Muscle of leg (tissue), 11 donors: ENCODE measurements around the gene GJD3. TPM values are rescaled to one million over a fixed set of nuclear protein-coding genes. Genes with fewer than 3 reads are reported as not detected.

Source experiments
- DNase-seq: peaks from one replicate; pipeline ENCODE4 v3.0.0; 2013
- H3K27ac ChIP-seq: one replicate; pipeline ENCODE4 v1.5.1; 2013; ENCODE audit warnings: mild to moderate bottlenecking, low read length, control low read depth
- H3K27me3 ChIP-seq: one replicate; pipeline ENCODE4 v1.6.1; 2013; ENCODE audit warnings: low read length; ENCODE audit not compliant: control insufficient read depth, insufficient read depth
- H3K36me3 ChIP-seq: one replicate; pipeline ENCODE4 v1.6.1; 2013; ENCODE audit warnings: low read length; ENCODE audit not compliant: control insufficient read depth, insufficient read depth
- H3K4me1 ChIP-seq: one replicate; pipeline ENCODE4 v1.6.1; 2013; ENCODE audit warnings: low read length; ENCODE audit not compliant: control insufficient read depth, insufficient read depth
- H3K4me3 ChIP-seq: one replicate; pipeline ENCODE4 v1.5.1; 2013; ENCODE audit warnings: low read length, control low read depth
- H3K9me3 ChIP-seq: replicated peaks from 2 replicates; pipeline ENCODE4 v1.6.1; 2013; ENCODE audit warnings: low read depth, low read length; ENCODE audit not compliant: control insufficient read depth
- WGBS: methylation state at CpG from one replicate; pipeline ENCODE4 v1.1.5; 2013; ENCODE audit warnings: missing lambda C conversion rate; ENCODE audit not compliant: insufficient coverage; 5-methylcytosine and 5-hydroxymethylcytosine counted together
- polyA plus RNA-seq, 8 donors: library from polyadenylated mRNA; unstranded; fragments of 120-200 nt; gene quantifications; one replicate each; pipeline versions ENCODE4 v1.2.1 to v1.2.3, GENCODE V29; 2013; ENCODE audit warnings: inconsistent platforms in 1 of 8, low replicate concordance in 1 of 8; ENCODE audit not compliant: insufficient read length in 8 of 8, insufficient read depth in 1 of 8
- total RNA-seq: library from RNA; stranded (reverse); fragments of 120-200 nt; gene quantifications from one replicate; pipeline ENCODE4 v1.2.4, GENCODE V29; 2013

The GJD3 gene
- total and polyA plus RNA-seq, 9 donors, result 0.17 to 0.87 (median 0.27) TPM; not detected in 1

DNA sequence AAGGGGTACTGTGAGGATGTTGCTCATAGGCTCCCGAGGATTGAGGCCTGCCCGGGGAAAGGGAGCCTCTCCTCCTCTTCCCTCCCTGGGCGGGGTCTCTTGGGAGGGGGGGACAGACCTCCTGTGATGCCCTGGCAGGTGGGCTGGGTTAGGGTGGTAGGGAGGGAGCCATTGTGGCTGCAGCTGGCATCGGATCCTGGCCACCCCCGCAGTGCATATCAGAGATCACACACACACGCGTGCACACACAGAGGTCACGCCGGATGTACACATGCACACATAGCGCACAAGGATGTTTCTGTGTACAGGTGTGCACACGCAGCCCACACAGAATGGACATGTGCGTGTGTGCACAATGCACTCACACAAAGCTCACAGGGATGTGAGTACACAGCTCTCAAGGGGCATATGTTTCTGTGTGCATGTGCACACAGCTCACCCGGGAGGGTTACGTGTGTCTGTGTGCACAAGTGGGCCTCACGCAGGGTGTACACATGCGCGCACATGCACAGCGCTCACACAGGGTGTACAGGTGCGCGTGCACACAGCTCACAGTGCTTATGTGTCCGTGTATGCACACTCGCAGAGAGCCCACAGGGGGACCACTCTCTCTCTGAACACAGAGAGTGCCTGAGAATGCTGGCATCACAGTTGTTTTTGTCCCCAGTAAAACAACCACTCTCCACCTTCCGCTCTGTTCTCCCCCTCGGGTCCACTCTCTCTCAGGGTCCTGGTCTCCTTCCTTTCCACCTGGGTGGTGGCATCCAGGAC is 2.4 kb downstream of the GJD3 start:
- H3K27ac ChIP-seq, result no peak overlapping the region
- DNase-seq, result no peak

DNA sequence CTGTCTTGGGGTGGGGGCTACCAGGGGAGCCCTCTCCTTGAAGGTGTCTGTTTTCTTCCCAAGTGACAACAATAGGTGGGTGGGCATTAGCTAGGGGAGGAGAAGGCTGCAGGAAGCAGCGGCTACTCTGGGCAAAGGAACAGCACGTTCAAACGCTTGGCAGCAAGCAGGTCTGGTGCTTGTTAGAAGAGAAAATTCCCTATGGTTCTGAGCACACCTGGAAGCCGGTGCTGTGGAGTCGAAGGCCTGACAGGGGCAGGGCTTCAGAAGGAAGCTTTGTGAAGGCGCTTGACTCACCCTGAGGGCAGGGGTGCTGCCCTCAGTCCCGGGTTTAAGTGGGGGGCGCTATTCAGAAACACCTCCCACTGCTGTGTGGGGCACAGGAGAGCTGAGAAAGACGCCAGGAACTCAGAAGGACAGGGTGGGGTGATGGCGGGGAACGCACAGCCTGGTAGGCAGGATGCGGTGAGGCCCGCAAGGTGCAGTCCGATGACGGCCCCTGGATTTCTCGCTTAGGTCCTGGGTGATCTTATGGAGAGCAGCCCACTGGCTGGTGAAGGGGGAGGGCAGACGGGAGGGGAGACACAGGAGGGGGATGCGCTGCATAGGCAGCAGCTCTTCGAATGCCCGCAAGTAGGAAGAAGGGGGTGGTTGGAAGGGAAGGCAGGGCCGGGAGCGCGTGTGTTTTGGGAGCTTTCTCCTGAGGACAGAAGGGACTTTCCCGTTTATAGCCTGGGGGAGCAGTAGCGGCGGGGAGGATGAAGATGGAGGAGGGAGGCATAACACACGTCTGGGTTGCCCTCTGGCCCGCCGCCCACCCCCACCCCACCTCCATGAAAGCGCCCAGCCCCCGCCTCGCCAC is 3.2 kb downstream of the GJD3 start:
- no peak overlapping the region for H3K27ac ChIP-seq
- no peaks in the 10 kb centered on the region for H3K9me3 ChIP-seq
- WGBS, result 53% methylated on average over 23 of the region's 32 CpGs
- H3K27me3 ChIP-seq, result peaks cover 37% of the 10 kb centered on the region
- H3K4me3 ChIP-seq, result no peak overlapping the region
- H3K36me3 ChIP-seq, result peaks cover 11% of the 10 kb centered on the region
- DNase-seq, result no peak
- H3K4me1 ChIP-seq, result peaks cover 33% of the 10 kb centered on the region

More for the DNA sequence above, 2.4 kb downstream of the GJD3 start:
- Histone ChIP-seq H3K36me3 (peaks cover 4% of the 10 kb centered on the region), H3K27me3 (peaks cover 37% of the 10 kb centered on the region), H3K4me3 (peak overlapping the region; percentile 33), H3K4me1 (peaks cover 28% of the 10 kb centered on the region), H3K9me3 (no peaks in the 10 kb centered on the region)
- WGBS, result 68% methylated on average over 21 of the region's 24 CpGs

DNA sequence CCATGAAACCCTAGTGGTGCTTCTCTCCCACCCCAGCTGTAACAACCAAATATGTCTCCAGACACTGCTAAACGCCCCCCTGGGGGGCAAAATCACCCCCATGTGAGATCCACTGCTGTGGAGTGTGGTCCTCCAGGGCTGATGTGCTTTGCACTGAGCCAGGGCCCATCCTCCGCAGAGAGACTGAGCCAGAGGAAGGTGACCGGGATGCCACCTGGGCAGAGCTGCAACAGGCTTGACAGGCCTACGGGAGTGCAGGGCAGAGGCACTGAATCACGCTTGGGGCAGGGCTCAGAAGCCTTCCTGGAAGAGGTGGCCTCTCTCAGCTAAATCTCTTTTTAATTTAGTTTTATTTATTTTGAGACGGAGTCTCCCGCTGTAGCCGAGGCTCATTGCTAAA is 4.4 kb downstream of the GJD3 start:
- peaks cover 24% of the 10 kb centered on the region for H3K36me3 ChIP-seq
- no peaks in the 10 kb centered on the region for H3K9me3 ChIP-seq
- peaks cover 45% of the 10 kb centered on the region for H3K4me1 ChIP-seq
- H3K27me3 ChIP-seq, result peaks cover 37% of the 10 kb centered on the region
- H3K27ac ChIP-seq, result no peak overlapping the region
- no peak for DNase-seq
- H3K4me3 ChIP-seq, result no peak overlapping the region
- WGBS, result 85% methylated on average over 4 of the region's 8 CpGs

DNA sequence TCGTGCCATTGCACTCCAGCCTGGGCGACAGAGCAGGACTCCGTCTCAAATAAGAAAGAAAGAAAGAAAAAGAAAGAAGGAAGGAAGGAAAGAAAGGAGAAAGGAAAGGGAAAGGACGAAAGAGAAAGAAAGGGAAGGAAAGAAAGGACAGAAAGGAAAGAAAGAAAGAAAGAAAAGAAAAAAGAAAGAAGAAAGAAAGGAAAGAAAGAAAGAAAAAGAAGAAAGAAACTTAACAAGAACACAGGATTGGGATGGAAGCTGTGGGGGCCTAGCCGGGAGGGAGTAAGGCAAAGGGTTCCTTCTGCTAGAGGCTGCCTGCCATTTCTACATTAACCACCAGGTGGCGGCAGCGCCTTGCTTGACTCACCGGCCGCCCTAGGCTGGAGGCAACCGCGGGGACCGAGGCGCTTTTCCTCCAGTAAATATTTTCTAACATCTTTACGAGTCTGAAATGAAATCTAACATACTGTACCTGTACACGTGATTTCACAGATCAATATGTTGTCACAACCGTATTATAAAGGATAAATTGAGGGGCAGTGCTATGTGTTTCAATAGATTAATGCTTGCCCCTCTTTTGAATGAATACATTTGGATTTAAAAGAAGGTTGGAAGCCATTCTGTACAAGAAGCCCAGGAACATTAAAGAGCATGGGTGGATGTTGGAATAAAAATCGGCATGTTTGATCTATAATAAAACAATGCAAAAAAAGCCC is 6.1 kb downstream of the GJD3 start:
- Histone ChIP-seq H3K4me1 (peaks cover 45% of the 10 kb centered on the region), H3K27ac (no peak overlapping the region), H3K36me3 (peaks cover 40% of the 10 kb centered on the region), H3K27me3 (peaks cover 23% of the 10 kb centered on the region), H3K9me3 (no peaks in the 10 kb centered on the region), H3K4me3 (no peak overlapping the region)
- 31% methylated on average over 4 of the region's 17 CpGs for WGBS
- peak; percentile 94 for DNase-seq

DNA sequence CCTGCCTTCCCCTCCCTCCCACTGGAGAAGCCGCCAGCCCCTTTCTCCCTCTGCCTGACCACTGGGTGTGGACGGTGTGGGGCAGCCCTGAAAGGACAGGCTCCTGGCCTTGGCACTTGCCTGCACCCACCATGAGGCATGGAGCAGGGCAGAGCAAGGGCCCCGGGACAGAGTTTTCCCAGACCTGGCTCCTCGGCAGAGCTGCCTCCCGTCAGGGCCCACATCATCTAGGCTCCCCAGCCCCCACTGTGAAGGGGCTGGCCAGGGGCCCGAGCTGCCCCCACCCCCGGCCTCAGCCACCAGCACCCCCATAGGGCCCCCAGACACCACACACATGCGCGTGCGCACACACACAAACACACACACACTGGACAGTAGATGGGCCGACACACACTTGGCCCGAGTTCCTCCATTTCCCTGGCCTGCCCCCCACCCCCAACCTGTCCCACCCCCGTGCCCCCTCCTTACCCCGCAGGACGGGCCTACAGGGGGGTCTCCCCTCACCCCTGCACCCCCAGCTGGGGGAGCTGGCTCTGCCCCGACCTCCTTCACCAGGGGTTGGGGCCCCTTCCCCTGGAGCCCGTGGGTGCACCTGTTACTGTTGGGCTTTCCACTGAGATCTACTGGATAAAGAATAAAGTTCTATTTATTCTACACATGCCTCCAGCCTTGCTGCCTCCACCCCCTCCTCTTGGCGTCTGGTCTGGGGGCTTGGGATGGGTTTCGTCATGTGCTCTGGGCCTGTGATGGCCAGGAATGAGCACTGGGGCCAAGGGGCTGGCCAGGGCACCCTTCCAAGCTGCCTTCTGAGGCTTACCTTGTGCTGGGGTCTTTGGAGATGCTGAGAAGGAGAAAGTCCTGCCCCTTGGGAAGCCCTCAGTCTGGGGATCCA is 7.3 kb downstream of the GJD3 start:
- Histone ChIP-seq H3K27me3 (peaks cover 18% of the 10 kb centered on the region), H3K9me3 (no peaks in the 10 kb centered on the region), H3K27ac (peak overlapping the region; percentile 71), H3K36me3 (peaks cover 52% of the 10 kb centered on the region), H3K4me3 (no peak overlapping the region), H3K4me1 (peaks cover 47% of the 10 kb centered on the region)
- WGBS, result 22% methylated on average over 4 of the region's 19 CpGs
- peak; percentile 52 for DNase-seq

DNA sequence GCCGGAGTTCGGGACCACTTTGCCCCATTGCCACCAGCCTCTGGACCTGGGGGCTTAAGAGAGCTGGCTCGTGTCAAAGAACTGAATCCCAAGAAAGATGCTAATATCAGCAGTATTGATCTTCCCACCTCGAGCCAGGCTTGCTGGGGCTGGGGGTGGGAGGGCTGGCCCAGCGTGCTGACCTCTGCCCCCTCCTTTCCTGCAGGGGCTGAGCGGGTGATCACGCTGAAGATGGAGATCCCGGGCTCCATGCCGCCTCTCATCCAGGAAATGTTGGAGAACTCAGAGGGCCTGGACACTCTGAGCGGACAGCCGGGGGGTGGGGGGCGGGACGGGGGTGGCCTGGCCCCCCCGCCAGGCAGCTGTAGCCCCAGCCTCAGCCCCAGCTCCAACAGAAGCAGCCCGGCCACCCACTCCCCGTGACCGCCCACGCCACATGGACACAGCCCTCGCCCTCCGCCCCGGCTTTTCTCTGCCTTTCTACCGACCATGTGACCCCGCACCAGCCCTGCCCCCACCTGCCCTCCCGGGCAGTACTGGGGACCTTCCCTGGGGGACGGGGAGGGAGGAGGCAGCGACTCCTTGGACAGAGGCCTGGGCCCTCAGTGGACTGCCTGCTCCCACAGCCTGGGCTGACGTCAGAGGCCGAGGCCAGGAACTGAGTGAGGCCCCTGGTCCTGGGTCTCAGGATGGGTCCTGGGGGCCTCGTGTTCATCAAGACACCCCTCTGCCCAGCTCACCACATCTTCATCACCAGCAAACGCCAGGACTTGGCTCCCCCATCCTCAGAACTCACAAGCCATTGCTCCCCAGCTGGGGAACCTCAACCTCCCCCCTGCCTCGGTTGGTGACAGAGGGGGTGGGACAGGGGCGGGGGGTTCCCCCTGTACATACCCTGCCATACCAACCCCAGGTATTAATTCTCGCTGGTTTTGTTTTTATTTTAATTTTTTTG is 8.5 kb downstream of the GJD3 start:
- peak; percentile 54 for DNase-seq
- H3K27ac ChIP-seq, result peak overlapping the region; percentile 47
- 36% methylated on average over 23 of the region's 33 CpGs for WGBS

DNA sequence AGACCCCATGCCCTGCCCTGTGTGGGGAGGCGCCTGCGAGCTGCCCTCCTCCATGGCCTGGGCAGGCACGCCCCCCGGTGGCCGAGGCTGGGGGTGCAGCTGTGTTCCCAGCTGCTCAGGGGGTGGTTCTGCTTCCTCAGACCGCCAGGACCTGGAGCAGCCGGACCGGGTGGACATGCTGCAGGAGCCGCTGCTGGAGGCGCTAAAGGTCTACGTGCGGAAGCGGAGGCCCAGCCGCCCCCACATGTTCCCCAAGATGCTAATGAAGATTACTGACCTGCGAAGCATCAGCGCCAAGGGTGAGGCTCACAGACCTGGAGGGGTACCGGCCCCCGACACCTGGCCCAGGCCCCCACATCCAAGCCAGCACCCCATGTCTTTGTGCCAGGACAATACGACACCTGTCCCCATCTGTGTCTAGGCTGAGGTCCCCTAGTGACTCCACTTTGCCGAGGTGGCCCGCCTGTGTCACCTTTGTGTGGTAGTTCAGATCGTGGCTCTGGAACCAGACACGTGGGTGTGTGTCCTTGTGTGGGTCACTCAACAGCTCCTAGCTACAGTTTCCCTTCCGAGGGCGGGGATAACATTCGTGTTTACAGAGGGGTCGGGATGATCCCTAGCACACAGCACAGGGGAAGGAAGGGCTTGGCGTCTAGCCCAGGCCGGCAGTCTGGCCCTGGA is 9.3 kb downstream of the GJD3 start:
- peak; percentile 77 for DNase-seq
- H3K27ac ChIP-seq, result peak overlapping the region; percentile 45

More for the DNA sequence above, 8.5 kb downstream of the GJD3 start:
- Histone ChIP-seq H3K4me1 (peaks cover 57% of the 10 kb centered on the region), H3K9me3 (no peaks in the 10 kb centered on the region), H3K27me3 (peaks cover 8% of the 10 kb centered on the region), H3K4me3 (no peak overlapping the region), H3K36me3 (peaks cover 63% of the 10 kb centered on the region)

DNA sequence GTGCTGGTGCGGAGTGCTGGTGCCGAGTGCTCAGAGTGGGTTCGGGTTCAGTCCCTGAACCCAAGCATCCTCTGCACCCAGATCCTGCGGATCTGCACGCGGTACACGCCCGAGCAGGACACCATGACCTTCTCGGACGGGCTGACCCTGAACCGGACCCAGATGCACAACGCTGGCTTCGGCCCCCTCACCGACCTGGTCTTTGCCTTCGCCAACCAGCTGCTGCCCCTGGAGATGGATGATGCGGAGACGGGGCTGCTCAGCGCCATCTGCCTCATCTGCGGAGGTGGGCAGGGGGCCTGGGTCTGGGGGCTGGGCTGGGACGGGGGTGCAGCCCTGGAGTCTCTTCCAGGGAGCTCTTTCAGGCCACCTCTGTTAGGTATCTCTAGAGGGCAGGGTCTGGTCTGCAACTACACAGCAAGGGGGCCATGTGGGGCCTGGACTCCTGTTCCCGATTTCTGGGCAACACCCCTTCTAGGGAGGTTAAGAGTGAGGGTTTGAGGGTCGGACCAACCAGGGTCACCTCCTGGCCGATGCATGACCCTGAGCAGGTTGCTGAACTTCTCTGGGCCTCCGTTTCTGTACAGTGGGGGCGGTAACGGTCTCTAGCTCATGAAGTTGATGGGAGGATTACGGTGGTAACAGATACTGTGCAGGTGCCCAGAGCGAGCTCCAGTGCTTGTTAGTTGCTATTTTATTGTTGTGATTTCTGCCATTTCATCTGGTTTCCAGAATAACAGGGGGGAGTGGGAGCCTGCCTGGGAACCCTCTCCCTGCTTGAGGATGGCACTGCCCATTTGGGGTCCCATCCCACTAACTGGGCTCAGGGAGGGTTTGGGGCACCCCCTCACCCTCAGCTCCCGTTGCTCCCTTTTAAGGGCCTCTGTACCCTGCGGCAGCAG is 10.1 kb downstream of the GJD3 start:
- WGBS, result 65% methylated on average over 27 of the region's 30 CpGs
- peak; percentile 36 for DNase-seq
- peaks cover 73% of the 10 kb centered on the region for H3K4me1 ChIP-seq
- no peak overlapping the region for H3K4me3 ChIP-seq
- H3K27ac ChIP-seq, result peak overlapping the region; percentile 45
- H3K36me3 ChIP-seq, result peaks cover 78% of the 10 kb centered on the region
- no peaks in the 10 kb centered on the region for H3K9me3 ChIP-seq
- H3K27me3 ChIP-seq, result no peaks in the 10 kb centered on the region

More for the DNA sequence above, 9.3 kb downstream of the GJD3 start:
- H3K4me1 ChIP-seq, result peaks cover 65% of the 10 kb centered on the region
- H3K36me3 ChIP-seq, result peaks cover 70% of the 10 kb centered on the region
- WGBS, result 38% methylated on average over 18 of the region's 29 CpGs
- H3K27me3 ChIP-seq, result peaks cover 3% of the 10 kb centered on the region
- no peaks in the 10 kb centered on the region for H3K9me3 ChIP-seq
- H3K4me3 ChIP-seq, result no peak overlapping the region
